Large intestine (tissue), 3 donors: Measurements from ENCODE around the gene GTF2IRD1. TPM values are rescaled to one million over a fixed set of nuclear protein-coding genes. Genes with fewer than 3 reads are reported as not detected.

Experiments used
- DNase-seq, 2 donors: peaks; one replicate each; pipeline versions ENCODE4 v3.0.0 to v3.0.0-alpha.2; 2013
- H3K27ac ChIP-seq: one replicate; pipeline ENCODE4 v1.5.1; 2013; ENCODE audit warnings: low read length
- H3K27me3 ChIP-seq: 2 replicates; pipeline ENCODE4 v1.6.1; 2013; ENCODE audit warnings: low read length; ENCODE audit not compliant: control insufficient read depth, insufficient read depth
- H3K36me3 ChIP-seq: 2 replicates; pipeline ENCODE4 v1.6.1; 2013; ENCODE audit warnings: low read length; ENCODE audit not compliant: control insufficient read depth, insufficient read depth
- H3K4me1 ChIP-seq: one replicate; pipeline ENCODE4 v1.6.1; 2013; ENCODE audit warnings: low read length; ENCODE audit not compliant: control insufficient read depth, insufficient read depth
- H3K4me3 ChIP-seq: one replicate; pipeline ENCODE4 v1.5.1; 2013; ENCODE audit warnings: low read length
- H3K9me3 ChIP-seq: one replicate; pipeline ENCODE4 v1.6.1; 2013; ENCODE audit warnings: mild to moderate bottlenecking, low read depth, low read length, moderate library complexity; ENCODE audit not compliant: control insufficient read depth
- WGBS: methylation state at CpG from one replicate; pipeline ENCODE4 v1.1.5; 2013; ENCODE audit warnings: low lambda C conversion rate; ENCODE audit not compliant: insufficient coverage; 5-methylcytosine and 5-hydroxymethylcytosine counted together
- polyA plus RNA-seq: library from polyadenylated mRNA; unstranded; fragments of 120-200 nt; gene quantifications from one replicate; pipeline ENCODE4 v1.2.1, GENCODE V29; 2013

Gene GTF2IRD1
- polyA plus RNA-seq, 1 donor: 51.2 TPM

DNA sequence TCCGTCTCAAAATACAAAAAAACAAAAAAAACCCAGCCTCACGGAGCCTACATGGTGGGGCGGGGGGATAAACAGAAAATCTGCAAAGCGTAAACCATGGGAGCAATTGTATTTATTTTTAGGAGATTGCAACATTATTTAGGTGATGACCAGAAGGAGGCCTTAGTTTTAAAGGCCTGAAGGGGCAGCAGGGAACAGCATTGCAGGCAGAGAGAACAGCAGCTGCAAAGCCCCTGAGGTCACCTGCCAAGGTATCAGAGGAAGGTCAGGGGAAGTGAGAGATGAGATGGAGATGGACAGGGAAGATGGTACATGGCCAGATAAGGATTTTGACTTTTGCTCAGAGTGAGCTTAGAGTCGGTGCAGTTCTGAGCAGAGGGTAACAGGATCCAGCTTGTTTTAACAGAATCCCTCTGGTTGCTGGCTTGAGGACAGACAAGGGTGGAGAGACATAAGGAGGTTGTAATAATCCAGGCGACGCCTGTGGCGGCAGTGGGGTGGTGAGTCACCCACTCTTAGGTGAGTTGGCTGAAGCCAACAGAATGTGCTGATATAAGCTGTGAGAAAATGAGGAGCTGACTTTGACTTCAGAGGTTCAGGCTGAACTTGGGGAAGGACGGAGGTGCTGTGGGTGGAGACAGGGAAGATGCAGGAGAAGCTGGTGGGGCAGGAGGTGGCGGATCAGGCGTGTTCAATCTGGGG is 121.5 kb downstream of the GTF2IRD1 start:
- Histone ChIP-seq H3K27ac (peak overlapping the region; percentile 69), H3K4me3 (no peak overlapping the region), H3K4me1 (peaks cover 15% of the 10 kb centered on the region), H3K9me3 (no peaks in the 10 kb centered on the region), H3K27me3 (no peaks in the 10 kb centered on the region), H3K36me3 (peaks cover 20% of the 10 kb centered on the region)
- peak; percentile 40 to 54 for DNase-seq
- 83% methylated on average over 3 of the region's 11 CpGs for WGBS

DNA sequence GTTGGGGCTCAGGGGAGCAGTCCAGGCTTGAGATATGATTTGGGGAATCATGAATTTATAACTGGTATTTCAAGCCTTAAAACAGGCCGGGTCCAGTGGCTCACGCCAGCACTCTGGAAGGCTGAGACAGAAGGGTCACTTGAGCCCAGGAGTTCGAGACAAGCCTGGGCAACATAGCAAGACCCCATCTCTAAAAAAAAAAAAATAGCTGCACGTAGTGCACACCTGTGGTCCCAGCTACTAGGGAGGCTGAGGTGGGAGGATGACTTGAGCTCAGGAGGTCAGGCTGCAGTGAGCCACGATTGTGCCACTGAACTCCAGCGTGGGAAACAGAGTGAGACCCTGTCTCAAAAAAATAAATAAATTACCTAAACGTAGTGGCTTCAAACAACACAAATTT is 122.1 kb downstream of the GTF2IRD1 start:
- Histone ChIP-seq H3K36me3 (peaks cover 15% of the 10 kb centered on the region), H3K27me3 (no peaks in the 10 kb centered on the region), H3K27ac (peak overlapping the region; percentile 69), H3K9me3 (no peaks in the 10 kb centered on the region), H3K4me1 (peaks cover 20% of the 10 kb centered on the region), H3K4me3 (no peak overlapping the region)
- no peak for DNase-seq
- 100% methylated on average over 3 of the region's 7 CpGs for WGBS

GRCh38 chr7:74579800-74580685 is 126.3 kb downstream of the GTF2IRD1 start:
- no peaks in the 10 kb centered on the region for H3K9me3 ChIP-seq
- H3K27ac ChIP-seq: peak overlapping the region; percentile 91
- WGBS: no CpG with 5 or more reads among the region's 22 CpGs
- H3K4me3 ChIP-seq: no peak overlapping the region
- H3K4me1 ChIP-seq: peaks cover 48% of the 10 kb centered on the region
- H3K36me3 ChIP-seq: peaks cover 19% of the 10 kb centered on the region
- H3K27me3 ChIP-seq: no peaks in the 10 kb centered on the region
- DNase-seq: peak; percentile 90 to 96

- peaks cover 26% of the 10 kb centered on the region for H3K36me3 ChIP-seq
- H3K4me3 ChIP-seq: no peak overlapping the region
- WGBS: no CpG with 5 or more reads among the region's 12 CpGs
- no peak for DNase-seq
- H3K27ac ChIP-seq: no peak overlapping the region
- no peaks in the 10 kb centered on the region for H3K27me3 ChIP-seq
- peaks cover 51% of the 10 kb centered on the region for H3K4me1 ChIP-seq
- no peaks in the 10 kb centered on the region for H3K9me3 ChIP-seq
These were observed 128.3 kb downstream of the GTF2IRD1 start for GRCh38 chr7:74581916-74582440.

GRCh38 chr7:74582447-74583039 is 128.8 kb downstream of the GTF2IRD1 start:
- no peak for DNase-seq
- no peaks in the 10 kb centered on the region for H3K27me3 ChIP-seq
- no peaks in the 10 kb centered on the region for H3K9me3 ChIP-seq
- H3K4me3 ChIP-seq: no peak overlapping the region
- 80% methylated on average over 1 of the region's 2 CpGs for WGBS
- no peak overlapping the region for H3K27ac ChIP-seq
- H3K4me1 ChIP-seq: peaks cover 56% of the 10 kb centered on the region
- peaks cover 25% of the 10 kb centered on the region for H3K36me3 ChIP-seq

DNA sequence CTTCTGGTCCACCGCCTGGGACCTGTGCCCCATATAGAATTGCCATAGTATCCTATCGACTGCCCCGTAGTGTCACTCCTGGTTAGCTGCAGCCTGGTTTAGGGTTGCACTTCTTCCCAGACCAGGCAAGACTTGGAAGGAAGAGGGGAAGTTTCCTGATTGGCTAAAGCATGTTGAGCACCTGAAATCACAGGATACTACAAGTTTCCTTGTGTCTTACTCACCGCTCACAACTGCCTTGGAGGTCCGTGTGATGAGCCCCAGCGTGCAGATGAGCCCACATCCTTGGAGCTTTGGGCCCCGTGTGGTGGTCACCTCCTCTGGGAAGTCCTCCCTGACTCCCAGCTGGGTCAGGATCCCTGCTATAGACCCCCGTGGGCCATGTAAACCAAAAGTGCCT is 129.9 kb downstream of the GTF2IRD1 start:
- H3K27me3 ChIP-seq: no peaks in the 10 kb centered on the region
- H3K9me3 ChIP-seq: no peaks in the 10 kb centered on the region
- no CpG with 5 or more reads among the region's 8 CpGs for WGBS
- no peak overlapping the region for H3K4me3 ChIP-seq
- no peak for DNase-seq
- H3K4me1 ChIP-seq: peaks cover 60% of the 10 kb centered on the region
- no peak overlapping the region for H3K27ac ChIP-seq
- peaks cover 23% of the 10 kb centered on the region for H3K36me3 ChIP-seq

GRCh38 chr7:74584160-74584954 is 130.7 kb downstream of the GTF2IRD1 start:
- Histone ChIP-seq H3K27me3 (no peaks in the 10 kb centered on the region), H3K9me3 (no peaks in the 10 kb centered on the region), H3K4me3 (no peak overlapping the region), H3K27ac (peak overlapping the region; percentile 35), H3K36me3 (peaks cover 27% of the 10 kb centered on the region), H3K4me1 (peaks cover 59% of the 10 kb centered on the region)
- WGBS: 20% methylated on average over 1 of the region's 17 CpGs
- DNase-seq: peak; percentile 47 to 59

GRCh38 chr7:74585844-74586243 is 132.1 kb downstream of the GTF2IRD1 start:
- no peak for DNase-seq
- no peaks in the 10 kb centered on the region for H3K9me3 ChIP-seq
- H3K4me1 ChIP-seq: peaks cover 48% of the 10 kb centered on the region
- no peaks in the 10 kb centered on the region for H3K27me3 ChIP-seq
- no peak overlapping the region for H3K4me3 ChIP-seq
- no peak overlapping the region for H3K27ac ChIP-seq
- H3K36me3 ChIP-seq: peaks cover 41% of the 10 kb centered on the region

GRCh38 chr7:74586258-74587175 is 132.8 kb downstream of the GTF2IRD1 start:
- DNase-seq: no peak
- Histone ChIP-seq H3K27ac (no peak overlapping the region), H3K4me1 (peaks cover 41% of the 10 kb centered on the region), H3K27me3 (no peaks in the 10 kb centered on the region), H3K36me3 (peaks cover 41% of the 10 kb centered on the region), H3K9me3 (no peaks in the 10 kb centered on the region), H3K4me3 (no peak overlapping the region)
- WGBS: no CpG with 5 or more reads among the region's 18 CpGs
